ENCODE results near the gene LPA. TPM values are rescaled to one million over a fixed set of nuclear protein-coding genes. Genes with fewer than 3 reads are reported as not detected.
"Not testable (repeated sequence)": the region's sequence is repeated elsewhere in the genome, so short reads cannot be mapped to it uniquely, and the experiment has no call there.

Gene LPA
- total RNA-seq, 1 donor from 2014 or later, result 3.2 TPM

DNA sequence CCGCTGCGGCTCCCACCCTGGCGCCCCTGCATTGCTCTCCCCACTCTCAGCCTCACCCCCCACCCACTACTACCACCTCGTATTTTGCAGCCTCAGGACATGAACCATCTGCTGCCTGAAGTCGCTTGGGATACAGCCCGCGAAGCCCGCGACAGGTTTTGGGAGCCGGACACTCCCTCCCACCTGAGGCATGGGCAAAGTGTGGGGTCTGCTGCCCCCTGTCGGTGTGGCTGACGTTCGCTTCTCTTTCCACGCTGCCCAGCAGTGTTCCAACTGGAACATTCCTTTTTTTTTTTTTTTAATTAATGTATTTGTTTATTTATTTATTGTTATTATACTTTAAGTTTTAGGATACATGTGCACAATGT is 15.3 kb upstream of the LPA start:
- peak; percentile 70 for DNase-seq (ENCODE audit: low spot score, unreplicated experiment)
- Mint-ChIP-seq H3K9me3 (ENCODE audit: low read depth) (no peaks in the 10 kb centered on the region), H3K4me3 (ENCODE audit: low read depth) (peak overlapping the region; percentile 75), H3K36me3 (ENCODE audit: insufficient read depth) (no peaks in the 10 kb centered on the region), H3K27me3 (peaks cover 14% of the 10 kb centered on the region), H3K27ac (peak overlapping the region; percentile 33), H3K4me1 (ENCODE audit: low read depth) (no peaks in the 10 kb centered on the region)
- TF ChIP-seq, protein P1, sequence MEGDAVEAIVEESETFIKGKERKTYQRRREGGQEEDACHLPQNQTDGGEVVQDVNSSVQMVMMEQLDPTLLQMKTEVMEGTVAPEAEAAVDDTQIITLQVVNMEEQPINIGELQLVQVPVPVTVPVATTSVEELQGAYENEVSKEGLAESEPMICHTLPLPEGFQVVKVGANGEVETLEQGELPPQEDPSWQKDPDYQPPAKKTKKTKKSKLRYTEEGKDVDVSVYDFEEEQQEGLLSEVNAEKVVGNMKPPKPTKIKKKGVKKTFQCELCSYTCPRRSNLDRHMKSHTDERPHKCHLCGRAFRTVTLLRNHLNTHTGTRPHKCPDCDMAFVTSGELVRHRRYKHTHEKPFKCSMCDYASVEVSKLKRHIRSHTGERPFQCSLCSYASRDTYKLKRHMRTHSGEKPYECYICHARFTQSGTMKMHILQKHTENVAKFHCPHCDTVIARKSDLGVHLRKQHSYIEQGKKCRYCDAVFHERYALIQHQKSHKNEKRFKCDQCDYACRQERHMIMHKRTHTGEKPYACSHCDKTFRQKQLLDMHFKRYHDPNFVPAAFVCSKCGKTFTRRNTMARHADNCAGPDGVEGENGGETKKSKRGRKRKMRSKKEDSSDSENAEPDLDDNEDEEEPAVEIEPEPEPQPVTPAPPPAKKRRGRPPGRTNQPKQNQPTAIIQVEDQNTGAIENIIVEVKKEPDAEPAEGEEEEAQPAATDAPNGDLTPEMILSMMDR (IDR thresholded peaks at IDR 0.05; ENCODE audit: unreplicated experiment), result peak; percentile 74

DNA sequence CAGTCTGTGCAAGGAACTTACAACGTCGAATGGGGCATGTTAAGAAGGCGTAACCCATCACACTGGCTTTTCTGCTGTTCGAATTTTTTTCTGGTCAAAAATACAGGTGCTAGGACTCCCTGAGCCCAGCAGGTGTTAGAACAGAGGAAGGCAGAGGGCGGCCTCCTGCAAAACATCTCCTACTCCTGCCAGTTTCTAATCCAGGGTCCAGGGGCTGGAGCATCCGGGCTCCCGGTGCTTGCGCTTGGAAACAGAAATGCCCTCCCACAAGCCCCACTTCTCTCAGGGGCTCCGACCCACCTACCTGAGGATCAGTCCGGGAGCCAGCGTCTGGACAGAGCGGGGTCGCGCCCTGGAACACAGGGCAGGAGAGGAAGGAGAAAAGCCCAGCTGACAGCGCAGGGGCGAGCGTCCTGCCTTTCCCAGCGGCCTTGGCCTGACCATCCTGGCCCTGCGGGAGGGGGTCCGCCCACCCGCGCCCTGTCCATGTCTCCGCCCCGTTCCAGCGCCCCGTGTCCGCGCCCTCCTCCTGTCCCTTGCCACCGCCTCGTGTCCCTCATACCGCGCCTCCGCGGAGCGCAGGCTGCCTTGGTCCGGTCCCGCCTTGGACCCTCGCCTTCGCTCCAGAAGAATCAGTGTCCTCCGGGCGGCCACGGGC is 14.8 kb upstream of the LPA start:
- H3K9me3 Mint-ChIP-seq (ENCODE audit: low read depth), result peaks cover 3% of the 10 kb centered on the region
- TF ChIP-seq, protein P1 (IDR thresholded peaks at IDR 0.05; ENCODE audit: unreplicated experiment), result no peak
- peak overlapping the region; percentile 33 for H3K27ac Mint-ChIP-seq
- H3K36me3 Mint-ChIP-seq (ENCODE audit: insufficient read depth), result no peaks in the 10 kb centered on the region
- peak; percentile 33 for DNase-seq (ENCODE audit: low spot score, unreplicated experiment)
- peaks cover 14% of the 10 kb centered on the region for H3K27me3 Mint-ChIP-seq
- peak overlapping the region; percentile 75 for H3K4me3 Mint-ChIP-seq (ENCODE audit: low read depth)
- no peaks in the 10 kb centered on the region for H3K4me1 Mint-ChIP-seq (ENCODE audit: low read depth)

DNA sequence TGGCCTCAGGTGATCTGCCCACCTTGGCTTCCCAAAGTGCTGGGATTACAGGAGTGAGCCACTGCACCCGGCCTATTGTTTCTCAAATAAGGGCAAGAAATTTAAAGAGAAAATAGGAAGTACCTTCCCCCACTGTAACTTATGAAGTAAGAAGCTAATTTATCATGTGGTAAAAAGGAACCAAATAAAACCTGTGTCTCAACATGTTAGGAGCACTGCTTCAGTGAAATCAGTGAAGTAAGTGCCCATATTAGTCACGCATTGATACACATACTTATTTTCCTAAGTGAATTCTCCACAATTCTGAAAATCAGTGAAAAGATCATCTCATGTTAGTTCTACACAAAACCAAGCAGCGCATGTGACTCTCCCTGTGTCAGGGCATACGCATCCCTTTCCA is 14.2 kb upstream of the LPA start:
- H3K27ac Mint-ChIP-seq, result no peak overlapping the region
- peaks cover 8% of the 10 kb centered on the region for H3K9me3 Mint-ChIP-seq (ENCODE audit: low read depth)
- H3K4me1 Mint-ChIP-seq (ENCODE audit: low read depth), result no peaks in the 10 kb centered on the region
- H3K36me3 Mint-ChIP-seq (ENCODE audit: insufficient read depth), result peaks cover 4% of the 10 kb centered on the region
- peak overlapping the region; percentile 75 for H3K4me3 Mint-ChIP-seq (ENCODE audit: low read depth)
- TF ChIP-seq, protein P1 (IDR thresholded peaks at IDR 0.05; ENCODE audit: unreplicated experiment), result no peak
- peaks cover 14% of the 10 kb centered on the region for H3K27me3 Mint-ChIP-seq
- DNase-seq (ENCODE audit: low spot score, unreplicated experiment), result no peak

DNA sequence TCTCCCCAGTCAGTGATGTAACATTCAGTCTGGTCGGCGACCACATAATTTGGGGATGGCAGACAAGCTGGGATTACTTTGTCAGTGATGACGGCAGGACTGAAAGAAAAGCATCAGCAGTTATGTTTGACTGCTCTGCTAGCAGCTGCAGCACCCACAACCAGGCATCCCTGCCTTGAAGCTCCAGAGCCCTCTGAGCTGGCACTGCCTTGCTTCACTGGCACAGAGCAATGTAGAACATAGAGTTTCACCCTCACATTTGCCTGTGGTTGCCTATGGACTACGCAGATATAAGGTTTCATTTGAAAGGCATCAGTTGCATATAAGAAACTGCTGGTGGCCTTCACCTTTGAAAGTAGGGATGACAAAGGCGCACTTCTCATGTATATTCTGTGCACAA is 12.3 kb upstream of the LPA start:
- not testable (repeated sequence) for DNase-seq (ENCODE audit: low spot score, unreplicated experiment); H3K27ac Mint-ChIP-seq; H3K36me3 Mint-ChIP-seq (ENCODE audit: insufficient read depth); H3K4me1 Mint-ChIP-seq (ENCODE audit: low read depth); H3K4me3 Mint-ChIP-seq (ENCODE audit: low read depth)
- H3K27me3 Mint-ChIP-seq, result peaks cover 14% of the 10 kb centered on the region
- peaks cover 12% of the 10 kb centered on the region for H3K9me3 Mint-ChIP-seq (ENCODE audit: low read depth)

DNA sequence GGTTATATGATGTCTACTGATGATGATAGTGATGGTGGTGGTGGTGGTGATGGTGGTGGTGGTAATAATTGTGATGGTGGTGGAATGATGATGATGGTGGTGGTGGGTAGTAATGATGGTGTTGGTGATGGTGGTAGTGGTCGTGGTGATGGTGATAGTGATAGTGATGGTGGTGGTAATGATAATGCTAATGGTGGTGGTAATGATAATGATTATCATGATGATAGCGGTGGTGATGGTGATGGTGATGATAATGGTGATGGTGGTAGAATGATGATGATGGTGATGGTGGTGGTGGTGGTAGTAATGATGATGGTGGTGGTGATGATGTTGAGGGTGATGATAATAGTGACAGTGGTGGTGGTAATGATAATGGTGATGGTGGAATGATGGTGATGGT is 4.5 kb upstream of the LPA start:
- Mint-ChIP-seq H3K36me3 (ENCODE audit: insufficient read depth) (peaks cover 8% of the 10 kb centered on the region), H3K9me3 (ENCODE audit: low read depth) (peaks cover 8% of the 10 kb centered on the region), H3K4me1 (ENCODE audit: low read depth) (peaks cover 5% of the 10 kb centered on the region), H3K27me3 (peaks cover 2% of the 10 kb centered on the region), H3K4me3 (ENCODE audit: low read depth) (no peak overlapping the region), H3K27ac (no peak overlapping the region)
- TF ChIP-seq, protein P1 (IDR thresholded peaks at IDR 0.05; ENCODE audit: unreplicated experiment), result no peak
- DNase-seq (ENCODE audit: low spot score, unreplicated experiment), result no peak

Data from progenitor cell of endocrine pancreas (in vitro differentiated cells).